T1000 (cell line): ENCODE data around the gene MOCS2.

Experiments used
- DNase-seq: peaks from one replicate; lab custom pipeline; 2025; ENCODE audit warnings: mixed read lengths; lab: John Stamatoyannopoulos, UW

Gene MOCS2

GRCh38 chr5:53095217-53095616, 14.3 kb downstream of the MOCS2 start:
- no peak for DNase-seq

- no peak for DNase-seq
Observed at GRCh38 chr5:53092242-53092641, 17.3 kb downstream of the MOCS2 start.

- no peak for DNase-seq
Observed at GRCh38 chr5:53091289-53091688, 18.3 kb downstream of the MOCS2 start.

GRCh38 chr5:53090229-53090628, 19.3 kb downstream of the MOCS2 start:
- DNase-seq = no peak

- DNase-seq = no peak
Observed at GRCh38 chr5:53089481-53089991, 20.0 kb downstream of the MOCS2 start.

- no peak for DNase-seq
Observed at GRCh38 chr5:53087621-53088121, 21.9 kb downstream of the MOCS2 start.

- no peak for DNase-seq
Observed at GRCh38 chr5:53087171-53087570, 22.4 kb downstream of the MOCS2 start.

GRCh38 chr5:53084546-53085255, 24.9 kb downstream of the MOCS2 start:
- no peak for DNase-seq

- no peak for DNase-seq
Observed at GRCh38 chr5:53083927-53084326, 25.6 kb downstream of the MOCS2 start.

- no peak for DNase-seq
Observed at GRCh38 chr5:53080271-53080670, 29.3 kb downstream of the MOCS2 start.

- no peak for DNase-seq
Observed at GRCh38 chr5:53076014-53076583, 33.5 kb downstream of the MOCS2 start.

GRCh38 chr5:53073348-53073747, 36.2 kb downstream of the MOCS2 start:
- DNase-seq = no peak

- DNase-seq = no peak
Observed at GRCh38 chr5:53071738-53072137, 37.8 kb downstream of the MOCS2 start.

- DNase-seq = no peak
Observed at GRCh38 chr5:53071298-53071697, 38.3 kb downstream of the MOCS2 start.

- DNase-seq = no peak
Observed at GRCh38 chr5:53069626-53070025, 39.9 kb downstream of the MOCS2 start.

- DNase-seq = no peak
Observed at GRCh38 chr5:53068291-53068836, 41.2 kb downstream of the MOCS2 start.

GRCh38 chr5:53067641-53068040, 41.9 kb downstream of the MOCS2 start:
- DNase-seq = no peak

GRCh38 chr5:53066088-53066487, 43.5 kb downstream of the MOCS2 start:
- DNase-seq = no peak

- DNase-seq = no peak
Observed at GRCh38 chr5:53063791-53064190, 45.8 kb downstream of the MOCS2 start.

GRCh38 chr5:53063176-53063575, 46.4 kb downstream of the MOCS2 start:
- no peak for DNase-seq

GRCh38 chr5:53059281-53059680, 50.3 kb downstream of the MOCS2 start:
- no peak for DNase-seq

- DNase-seq = no peak
Observed at GRCh38 chr5:53055365-53055764, 54.2 kb downstream of the MOCS2 start.

- DNase-seq = no peak
Observed at GRCh38 chr5:53053364-53053763, 56.2 kb downstream of the MOCS2 start.
